Measurements from ENCODE around the gene RASGEF1C.
"Not testable (repeated sequence)": the region's sequence is repeated elsewhere in the genome, so short reads cannot be mapped to it uniquely, and the experiment has no call there.

RASGEF1C gene

DNA sequence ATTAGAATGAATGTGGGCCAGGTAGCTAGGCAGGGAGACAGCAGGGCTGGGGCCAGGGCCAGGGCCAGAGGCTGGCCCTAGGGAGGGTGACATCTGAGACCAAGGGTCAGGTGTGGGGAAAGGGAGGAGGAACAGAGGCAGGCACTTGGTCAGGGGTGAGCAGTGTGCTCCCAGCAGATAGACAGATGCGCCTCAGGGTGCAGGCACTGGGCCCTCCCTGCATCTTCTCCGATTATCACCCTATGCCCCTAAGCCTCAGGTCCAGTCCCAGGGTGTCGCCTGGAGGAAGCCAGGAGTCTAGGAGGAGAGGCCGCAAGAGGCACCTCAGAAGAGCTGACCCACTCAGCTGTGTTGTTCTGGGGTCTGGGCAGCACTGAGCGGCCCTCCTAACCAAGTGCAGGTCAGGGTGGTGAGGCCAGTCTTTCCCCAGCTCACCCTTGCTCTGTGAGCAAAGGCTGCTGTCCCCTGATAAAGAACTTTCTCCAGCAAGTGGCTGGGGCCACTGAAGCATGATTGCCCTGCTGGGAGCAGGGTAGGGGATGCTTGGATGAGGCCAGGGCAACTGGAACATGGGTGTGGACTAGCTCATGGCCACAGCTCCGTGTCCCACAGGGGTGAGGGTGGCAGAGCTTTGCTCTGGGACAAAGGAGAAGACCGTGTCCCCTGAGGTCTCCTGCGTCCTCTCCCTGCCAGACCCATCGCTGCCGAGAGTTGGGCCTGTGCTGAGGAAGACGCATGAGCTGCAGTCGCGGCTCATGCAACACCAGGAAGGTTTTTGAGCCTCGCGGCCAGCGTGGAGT is 2.1 kb upstream of the RASGEF1C start:
- DNase-seq (ENCODE audit: low read depth in 2 of 2) = no peak

DNA sequence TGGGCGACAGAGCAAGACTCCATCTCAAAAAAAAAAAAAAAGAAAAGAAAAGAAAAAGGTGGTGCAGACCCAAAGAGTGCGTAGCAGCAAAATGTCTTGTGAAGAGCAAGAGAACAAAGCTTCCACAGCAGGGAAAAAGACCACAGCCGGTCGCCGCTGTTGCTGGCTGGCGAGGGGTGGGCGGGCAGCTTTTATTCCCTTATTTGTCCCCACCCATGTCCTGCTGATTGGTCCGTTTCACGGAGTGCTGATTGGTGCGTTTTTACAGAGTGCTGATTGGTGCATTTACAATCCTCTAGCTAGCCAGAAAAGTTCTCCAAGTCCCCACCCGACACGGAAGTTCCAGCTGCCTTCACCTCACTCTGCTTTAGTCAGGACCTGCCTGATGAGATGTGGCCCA is 1.1 kb upstream of the RASGEF1C start:
- DNase-seq (ENCODE audit: low read depth in 2 of 2) = not testable (repeated sequence)

DNA sequence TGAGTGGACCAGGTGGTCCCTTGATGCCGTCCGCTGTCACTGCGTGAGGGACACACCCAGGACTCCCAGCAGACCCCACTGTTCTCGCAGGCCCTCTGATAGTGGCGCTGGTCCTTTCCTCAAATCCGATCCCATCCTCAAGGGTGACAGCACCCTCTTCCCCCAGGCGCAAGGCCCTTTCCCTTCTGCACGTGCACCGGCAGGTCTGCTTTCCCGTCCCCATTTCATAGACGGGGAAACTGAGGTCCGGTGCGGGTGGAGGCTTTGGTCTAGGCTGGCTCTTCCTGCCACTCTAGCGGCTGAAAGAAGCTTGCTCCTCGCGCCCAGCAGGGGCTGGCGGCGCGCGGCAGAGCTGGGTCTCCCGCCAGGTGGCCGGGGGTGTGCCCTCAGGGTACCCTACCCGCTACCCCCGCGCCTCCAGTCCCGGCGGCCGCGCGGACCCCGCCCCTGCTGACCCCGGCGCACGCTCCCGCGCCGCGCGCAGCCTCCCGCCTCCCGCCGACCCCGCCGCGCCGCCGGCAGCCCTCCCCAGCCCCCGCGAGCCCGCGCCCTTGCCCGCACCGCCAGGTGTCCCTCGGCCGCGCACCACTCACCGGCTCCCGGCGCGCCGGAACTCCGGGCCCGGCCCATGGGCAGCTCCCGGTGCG is 453 bp downstream of the RASGEF1C start:
- DNase-seq (ENCODE audit: low read depth in 2 of 2) = no peak

DNA sequence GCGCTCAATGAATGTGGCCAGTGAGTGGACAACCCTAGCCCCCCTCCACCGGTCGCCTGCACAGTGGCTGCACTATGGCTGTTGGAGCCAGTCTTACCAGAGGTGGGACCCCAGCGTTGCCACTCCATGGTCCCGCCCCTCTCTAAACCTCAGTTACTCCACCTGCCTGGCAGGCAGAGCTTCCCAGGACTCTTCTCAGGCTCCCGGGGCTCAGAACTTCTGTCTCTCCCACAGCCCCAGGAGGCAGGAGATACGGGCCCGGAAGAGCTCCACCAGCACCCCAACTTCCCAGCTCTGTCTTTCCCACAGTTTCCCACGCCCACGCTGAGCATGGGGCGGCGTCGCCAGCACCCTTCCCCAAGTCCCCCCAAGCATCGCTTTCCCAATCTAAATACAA is 975 bp downstream of the RASGEF1C start:
- no peak for DNase-seq (ENCODE audit: low read depth in 2 of 2)

DNA sequence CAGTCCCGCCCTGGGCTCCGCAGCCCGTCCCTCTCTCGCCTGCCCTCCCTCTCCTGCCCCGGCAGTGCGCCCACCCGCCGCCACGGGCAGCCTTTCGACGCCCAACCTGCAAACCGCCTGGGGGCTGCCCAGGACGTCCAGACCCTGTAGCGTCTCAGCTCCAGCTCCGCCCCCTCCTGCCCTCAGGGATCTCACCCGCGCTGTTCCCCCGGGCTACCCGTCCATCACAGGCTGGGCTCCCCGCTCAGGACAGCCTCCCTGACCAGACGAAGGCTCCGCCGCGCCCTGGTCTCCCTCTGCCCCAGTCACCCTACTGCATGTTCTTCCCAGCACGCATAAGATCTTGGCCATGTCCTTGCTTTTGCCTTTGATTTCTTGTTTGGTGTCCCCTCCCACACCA is 1.4 kb downstream of the RASGEF1C start:
- no peak for DNase-seq (ENCODE audit: low read depth in 2 of 2)

DNA sequence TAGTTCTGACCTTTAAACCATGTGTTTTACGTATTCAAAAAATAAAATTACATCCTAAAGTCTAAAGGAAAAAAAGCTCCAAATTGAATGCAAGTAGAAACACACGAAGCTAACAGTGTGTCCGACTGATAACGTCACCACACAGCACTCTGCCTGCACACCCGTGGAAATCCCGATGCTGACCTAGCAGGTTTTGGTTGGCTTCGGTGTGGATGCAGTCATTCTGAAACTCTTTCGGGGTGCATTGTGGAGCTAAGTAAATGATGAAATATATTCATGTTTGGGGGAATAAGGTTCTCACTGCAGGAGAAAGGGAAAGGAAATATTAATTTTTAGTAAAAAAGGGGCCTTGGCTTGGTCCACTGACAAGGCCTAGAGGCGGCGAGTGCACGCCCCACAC is 2.0 kb downstream of the RASGEF1C start:
- DNase-seq (ENCODE audit: low read depth in 2 of 2) = no peak

DNA sequence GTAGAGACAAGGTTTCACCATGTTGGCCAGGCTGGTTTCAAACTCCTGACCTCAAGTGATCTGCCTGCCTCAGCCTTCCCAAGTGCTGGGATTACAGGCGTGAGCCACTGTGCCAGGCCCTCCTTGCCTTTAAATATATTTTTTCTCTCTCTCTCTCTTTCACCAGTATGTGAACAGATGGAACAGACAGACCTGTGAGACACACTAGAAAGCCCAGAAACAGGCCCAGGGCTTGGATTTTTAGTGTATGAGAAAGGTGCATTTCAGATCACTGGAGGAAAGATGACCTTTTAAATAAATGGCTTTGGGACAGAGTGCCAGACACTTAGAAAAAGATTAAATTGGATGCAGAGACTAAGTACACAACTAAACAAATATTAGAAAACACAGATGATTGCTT is 3.1 kb downstream of the RASGEF1C start:
- DNase-seq (ENCODE audit: low read depth in 2 of 2) = no peak

DNA sequence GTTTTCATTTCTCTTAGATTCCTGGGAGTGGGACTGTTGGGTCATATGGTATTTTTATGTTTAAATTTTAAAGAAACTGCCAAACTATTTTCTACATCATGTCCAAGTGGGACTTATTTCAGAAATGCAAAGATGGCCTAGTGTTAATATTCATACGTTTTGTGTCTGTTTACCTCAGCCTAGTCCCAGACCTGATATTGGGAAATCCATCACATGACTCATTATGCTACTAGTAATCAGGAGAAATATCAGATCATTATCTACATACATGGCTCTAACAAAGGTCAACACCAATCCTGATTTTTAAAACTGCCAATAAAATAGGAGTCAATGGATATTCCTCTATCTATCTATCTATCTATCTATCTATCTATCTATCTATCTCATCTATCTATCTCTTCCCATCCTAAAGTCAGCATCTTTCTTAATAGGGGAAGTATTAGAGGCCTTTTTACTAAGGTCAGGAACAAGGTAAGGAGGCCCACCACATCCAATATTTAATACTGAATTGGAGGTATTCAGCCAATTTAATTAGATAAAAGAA is 4.7 kb downstream of the RASGEF1C start:
- DNase-seq (ENCODE audit: low read depth in 2 of 2) = no peak

DNA sequence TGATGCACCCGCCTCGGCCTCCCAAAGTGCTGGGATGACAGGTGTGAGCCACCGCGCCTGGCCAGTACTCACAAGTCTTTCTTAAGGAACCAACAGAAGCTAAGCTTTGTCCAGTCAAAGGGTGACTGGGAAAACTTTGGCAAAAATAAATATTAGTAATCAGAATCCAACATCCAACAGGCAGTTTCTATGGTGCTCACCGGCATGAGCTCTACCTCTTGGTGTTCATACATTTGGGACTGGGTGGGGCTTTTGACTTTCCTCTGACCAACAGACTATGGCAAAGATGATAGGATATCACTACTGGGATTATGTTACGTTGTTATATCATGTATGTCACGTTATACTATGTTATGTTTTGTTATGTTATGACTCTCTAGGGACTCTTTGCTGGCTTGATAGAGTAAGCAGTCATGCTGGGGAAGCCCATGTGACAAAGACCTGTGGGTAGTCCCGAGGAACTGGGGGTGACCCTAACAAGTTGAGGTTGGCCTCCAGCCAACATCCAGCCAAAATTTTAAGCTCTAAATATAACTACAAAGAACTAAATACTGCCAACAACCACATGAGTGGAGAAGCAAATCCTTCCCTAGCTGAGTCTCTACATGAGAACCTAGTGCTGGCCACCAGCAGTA is 6.0 kb downstream of the RASGEF1C start:
- DNase-seq (ENCODE audit: low read depth in 2 of 2) = no peak

DNA sequence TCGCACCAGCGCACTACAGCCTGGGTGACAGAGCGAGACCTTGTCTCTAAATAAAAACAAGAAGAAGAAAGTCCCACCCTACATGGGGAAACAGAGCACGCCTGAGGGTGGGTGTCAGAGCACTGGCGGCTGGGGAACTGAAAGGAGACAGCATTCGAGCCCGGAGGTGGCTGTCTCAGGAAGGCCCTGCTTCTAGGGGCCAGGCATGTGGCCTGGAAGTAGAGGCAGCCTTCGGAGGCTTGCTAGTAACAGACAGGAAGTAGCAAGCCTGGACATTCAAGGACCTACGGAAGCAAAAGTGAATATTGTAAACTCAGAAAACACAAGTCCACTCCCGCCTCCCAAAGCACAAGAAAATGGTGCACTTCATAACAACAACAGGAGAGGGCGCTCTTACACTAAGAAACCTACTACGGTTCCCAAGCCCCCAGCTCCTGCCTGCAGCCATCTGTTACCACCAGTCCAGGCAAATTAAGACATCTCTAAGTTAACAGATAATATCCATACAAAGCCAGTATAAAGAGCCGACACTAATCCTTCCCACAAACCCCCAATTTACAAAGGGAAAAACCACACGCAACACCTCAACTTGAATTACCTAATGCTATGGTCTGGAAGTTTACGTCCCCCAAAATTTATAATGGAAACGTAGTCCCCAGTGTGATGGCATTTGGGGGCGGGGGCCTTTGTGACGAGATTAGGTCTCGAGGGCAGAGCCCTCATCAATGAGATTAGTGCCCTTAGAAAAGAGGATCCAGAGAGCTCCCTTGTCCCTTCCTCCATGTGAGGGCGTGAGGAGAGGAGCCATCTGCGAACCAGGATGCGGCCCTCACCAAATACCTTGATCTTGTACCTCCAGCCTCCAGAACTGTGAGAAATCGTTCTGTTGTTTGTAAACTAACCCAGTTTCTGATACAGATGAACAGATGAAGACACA is 7.7 kb downstream of the RASGEF1C start:
- no peak for DNase-seq (ENCODE audit: low read depth in 2 of 2)

DNA sequence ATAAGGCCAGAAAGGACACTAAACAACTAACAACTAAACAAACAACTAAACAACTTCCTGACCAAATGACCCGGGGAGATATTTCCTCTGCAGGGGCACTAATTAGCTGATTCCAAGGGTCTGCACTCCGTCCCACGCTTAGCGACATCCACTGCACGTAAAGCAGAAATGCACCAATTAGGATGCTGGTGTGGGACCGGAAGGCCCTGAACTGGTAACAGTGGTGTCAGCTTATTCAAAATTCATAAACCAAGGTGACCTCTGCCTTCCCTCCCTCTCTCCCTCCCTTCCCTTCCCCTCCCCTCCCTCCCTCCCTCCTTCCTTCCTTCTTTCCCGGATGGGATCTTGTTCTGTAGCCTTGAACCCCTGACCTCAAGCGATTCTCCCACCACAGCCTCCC is 9.6 kb downstream of the RASGEF1C start:
- no peak for DNase-seq (ENCODE audit: low read depth in 2 of 2)

DNA sequence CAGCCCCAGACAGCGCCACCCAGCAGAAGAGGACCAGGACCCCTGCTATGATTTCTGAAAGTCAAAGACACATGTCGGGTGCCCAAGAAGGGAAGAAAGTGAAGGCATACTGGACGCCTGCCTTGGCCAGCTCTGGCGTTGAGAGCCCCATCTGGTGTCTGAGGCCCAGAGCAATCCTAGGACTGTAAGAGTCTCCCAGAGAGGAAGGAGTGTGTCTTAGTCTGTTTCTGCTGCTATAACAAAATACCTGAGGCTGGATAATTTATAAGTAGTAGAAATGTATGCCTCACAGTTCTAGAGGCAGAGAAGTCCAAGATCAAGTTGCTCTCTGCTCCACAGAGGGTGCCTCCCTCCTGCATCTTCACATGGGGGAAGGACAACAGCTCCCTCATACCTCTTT is 10.8 kb downstream of the RASGEF1C start:
- DNase-seq (ENCODE audit: low read depth in 2 of 2) = no peak

DNA sequence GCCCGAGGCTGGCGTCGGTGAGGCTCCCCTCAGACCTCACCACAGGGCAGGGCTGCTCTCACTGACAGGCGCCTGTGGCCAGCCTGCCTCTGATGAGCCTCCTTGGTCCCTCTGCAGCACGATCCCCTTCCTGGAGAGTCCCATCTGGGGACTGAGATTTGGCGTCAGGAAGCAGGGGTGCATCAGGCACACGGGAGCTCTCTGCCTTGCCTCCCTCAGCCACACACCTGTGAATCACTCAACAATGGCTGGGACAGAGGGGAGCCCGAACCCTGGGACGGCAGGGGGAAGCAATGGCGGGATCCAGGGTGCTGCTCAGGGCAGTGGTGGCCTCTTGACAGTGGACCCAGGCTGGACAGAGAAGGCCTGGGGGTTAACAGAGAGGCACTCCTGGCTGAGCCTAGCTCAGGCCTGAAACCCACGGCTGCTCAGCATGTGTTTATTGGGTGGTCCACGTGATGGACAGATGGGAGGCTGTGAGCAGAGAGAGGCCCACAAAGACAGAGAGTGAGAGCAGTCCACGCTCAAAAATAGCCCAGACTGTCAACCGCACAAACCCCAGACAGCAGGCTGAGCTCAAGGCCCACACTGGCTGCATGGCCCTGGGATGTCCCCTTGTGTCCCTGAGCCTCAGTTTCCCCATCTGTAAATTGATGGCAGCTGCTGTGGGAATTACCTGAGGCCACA is 11.9 kb downstream of the RASGEF1C start:
- DNase-seq (ENCODE audit: low read depth in 2 of 2) = no peak

DNA sequence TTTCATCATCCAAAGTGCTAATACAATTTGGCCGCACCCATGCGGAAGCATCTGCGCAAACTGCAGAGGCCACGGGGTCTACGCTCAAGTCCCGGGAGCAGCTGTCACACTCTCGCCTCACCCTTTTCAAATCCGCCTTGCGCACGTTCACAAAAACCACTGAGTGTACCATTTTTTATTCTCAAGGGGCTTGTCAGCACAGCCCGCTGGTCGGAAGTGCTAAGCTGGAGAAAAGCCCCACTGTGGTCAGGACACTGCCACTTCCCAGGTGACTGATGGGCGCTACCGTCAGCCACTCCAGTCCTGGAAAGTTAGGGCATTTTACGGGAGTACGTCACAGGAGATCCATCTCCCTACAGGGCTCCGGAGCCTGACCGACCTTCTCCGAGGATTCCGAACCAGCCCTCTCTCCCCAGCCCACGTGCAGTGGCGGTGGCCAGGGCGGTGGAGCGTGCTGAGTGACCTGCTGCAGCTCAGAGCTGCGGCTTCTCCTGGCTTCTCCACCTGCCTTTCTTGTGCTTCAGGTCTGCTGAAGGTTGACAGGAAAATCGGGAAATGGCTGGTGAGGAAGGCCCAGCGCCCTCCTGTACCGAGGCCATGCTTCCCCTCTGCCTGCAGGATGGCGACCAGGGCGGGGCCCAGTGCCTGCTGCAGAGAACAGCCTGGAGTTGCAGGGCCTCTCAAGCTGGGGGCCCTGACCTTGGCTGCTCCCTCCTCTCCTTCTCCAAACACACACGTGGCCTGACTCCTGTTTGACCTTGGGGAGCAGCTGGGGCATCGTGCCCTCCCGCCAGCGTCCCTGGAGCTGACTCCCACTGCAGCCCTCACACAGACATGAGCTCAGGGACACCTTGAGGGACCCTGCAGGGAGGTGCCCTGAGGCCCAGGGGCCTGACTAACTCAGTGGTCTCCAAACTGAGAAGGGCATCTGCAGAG is 14.3 kb downstream of the RASGEF1C start:
- no peak for DNase-seq (ENCODE audit: low read depth in 2 of 2)

DNA sequence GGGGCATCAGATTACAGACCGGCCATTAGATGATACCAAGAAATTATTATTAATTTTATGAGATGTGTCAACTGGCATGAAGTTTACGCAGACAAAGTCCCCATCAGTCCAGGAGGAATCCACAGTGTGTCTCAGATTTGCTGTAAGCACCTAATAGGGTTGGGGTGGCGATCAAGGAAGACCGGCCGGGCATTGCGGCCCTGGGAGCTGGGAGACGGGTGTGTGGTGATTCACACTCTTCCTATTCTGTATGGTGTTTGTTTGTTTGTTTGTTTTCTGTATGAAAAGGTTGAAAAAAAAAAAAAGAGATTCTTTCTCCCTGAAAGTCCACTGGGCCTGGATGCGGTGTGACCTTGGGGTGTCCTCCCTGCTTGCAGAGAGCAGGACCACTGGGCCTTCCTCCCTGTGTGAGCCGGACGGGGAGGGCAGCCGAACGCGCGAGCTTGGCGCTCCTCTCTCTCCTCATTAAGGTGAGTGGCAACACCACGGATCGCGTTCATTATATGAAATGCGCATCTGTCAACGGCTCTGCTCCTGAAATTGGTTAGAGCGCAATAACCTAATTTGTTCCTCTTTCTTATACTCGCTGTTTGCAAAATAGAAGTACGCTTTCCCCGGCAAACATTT is 15.1 kb downstream of the RASGEF1C start:
- no peak for DNase-seq (ENCODE audit: low read depth in 2 of 2)

DNA sequence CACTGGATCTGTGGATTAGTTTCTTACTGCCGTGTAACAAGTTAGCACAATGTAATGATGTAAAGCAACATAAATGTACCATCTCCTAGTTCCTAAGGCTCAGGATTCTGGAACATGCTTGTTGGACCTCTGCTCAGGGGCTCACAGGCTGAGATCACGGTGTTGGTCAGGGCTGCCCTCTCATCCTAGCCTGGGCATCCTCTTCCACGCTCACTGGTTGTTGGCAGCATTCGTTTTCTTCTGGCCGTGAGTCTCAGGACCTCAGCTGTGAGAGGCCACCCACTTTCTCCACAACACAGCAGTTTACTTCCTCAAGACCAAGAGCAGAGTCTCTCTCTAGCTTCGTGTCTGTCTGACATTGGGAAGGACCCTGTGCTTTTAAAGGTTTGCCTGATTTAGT is 17.3 kb downstream of the RASGEF1C start:
- no peak for DNase-seq (ENCODE audit: low read depth in 2 of 2)

DNA sequence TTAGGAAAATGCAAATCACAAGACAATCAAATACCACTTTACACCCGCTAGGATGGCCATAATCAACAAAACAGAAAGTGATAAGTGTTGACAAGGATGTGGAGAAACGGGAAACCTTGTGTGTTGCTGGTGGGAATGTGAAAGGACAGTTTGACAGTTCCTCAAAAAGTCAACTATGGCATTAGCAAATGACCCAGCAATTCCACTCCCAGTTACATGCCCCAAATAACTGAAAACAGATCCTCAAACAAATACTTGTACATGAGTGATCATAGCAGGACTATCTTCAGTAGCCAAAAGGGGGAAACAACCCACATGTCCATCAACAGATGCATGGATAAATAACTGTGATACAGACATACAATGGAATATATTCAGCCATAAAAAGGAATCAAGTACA is 21.2 kb downstream of the RASGEF1C start:
- DNase-seq (ENCODE audit: low read depth in 2 of 2) = no peak

DNA sequence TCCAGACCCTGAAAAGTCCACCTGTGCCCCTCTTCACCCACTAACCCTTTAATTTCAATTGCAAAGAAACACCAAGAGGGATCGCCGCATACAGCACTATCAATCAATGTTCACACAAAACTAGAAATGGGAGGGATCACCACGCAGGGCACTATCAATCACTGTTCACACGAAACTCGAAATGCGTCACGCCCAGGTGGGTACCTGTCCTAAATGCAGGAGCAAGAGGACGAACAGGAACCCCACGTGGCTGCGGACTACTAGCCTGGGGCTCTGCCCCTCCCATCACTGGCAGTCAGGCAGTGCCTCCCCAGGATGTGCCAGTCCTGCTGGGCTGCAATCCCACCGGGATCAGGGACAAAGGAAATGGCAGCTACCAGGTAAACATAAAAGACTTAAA is 28.2 kb downstream of the RASGEF1C start:
- no peak for DNase-seq (ENCODE audit: low read depth in 2 of 2)

DNA sequence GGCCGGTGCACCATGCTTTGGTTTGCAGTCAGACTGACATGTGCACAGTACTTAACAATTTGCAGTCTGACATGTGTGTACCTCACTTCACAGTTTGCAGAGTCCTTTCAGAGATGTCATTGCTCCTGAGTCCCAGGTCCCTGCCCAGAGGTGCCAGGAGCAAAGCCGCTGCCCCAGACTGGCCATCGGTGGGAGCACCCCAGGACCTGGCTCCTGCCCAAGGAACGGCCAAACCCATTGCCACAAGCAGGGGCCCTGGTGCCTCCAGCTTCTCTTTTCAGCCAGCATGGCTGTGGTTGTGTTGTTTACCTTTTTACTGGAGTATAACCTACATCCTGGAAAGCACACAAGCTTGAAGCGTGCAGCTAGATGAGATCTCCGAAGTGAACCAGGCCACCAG is 28.6 kb downstream of the RASGEF1C start:
- DNase-seq (ENCODE audit: low read depth in 2 of 2) = no peak

All from stimulated activated CD4-positive, alpha-beta T cell treated with anti-CD3 and anti-CD28 coated beads, Interleukin-12 subunit alpha, Interleukin-12 subunit beta, amount 100 ng/mL, for 24 hours (primary cell).